HepG2 (cell line): ENCODE measurements around the gene DUSP15. TPM values are rescaled to one million over a fixed set of nuclear protein-coding genes. Genes with fewer than 3 reads are reported as not detected.

Experiments used
- ARID5B ChIP-seq: IDR thresholded peaks from 2 replicates; pipeline ENCODE4 v1.4.0; 2020; ENCODE audit warnings: mild to moderate bottlenecking, missing genetic modification reagents
- CCDC6 ChIP-seq: sonication (generic); formaldehyde crosslinking; IDR thresholded peaks from 2 replicates; pipeline ENCODE4 v1.8.1; 2022; ENCODE audit warnings: mild to moderate bottlenecking, missing genetic modification reagents, moderate library complexity
- EZH2 ChIP-seq: conservative IDR thresholded peaks from 2 replicates; pipeline ENCODE4 v1.6.1; 2012; ENCODE audit warnings: mild to moderate bottlenecking, low read depth, low read length, moderate library complexity
- MIXL1 ChIP-seq: IDR thresholded peaks from 2 replicates; pipeline ENCODE4 v1.6.1; 2016
- MLLT10 ChIP-seq: sonication (generic); formaldehyde crosslinking; IDR thresholded peaks from 2 replicates; pipeline ENCODE4 v1.4.0; 2020; ENCODE audit warnings: missing genetic modification reagents
- MTF2 ChIP-seq: sonication (generic); formaldehyde crosslinking; IDR thresholded peaks from 2 replicates; pipeline ENCODE4 v1.5.0; 2020; ENCODE audit warnings: missing genetic modification reagents, borderline replicate concordance
- NPAS2 ChIP-seq: sonication (generic); formaldehyde crosslinking; IDR thresholded peaks from 2 replicates; pipeline ENCODE4 v1.8.0; 2022; ENCODE audit warnings: mild to moderate bottlenecking, missing genetic modification reagents, borderline replicate concordance
- PCBP1 ChIP-seq: fragments of 200-400 bp; formaldehyde crosslinking; IDR thresholded peaks from 2 replicates; pipeline ENCODE4 v1.6.1; 2017; ENCODE audit warnings: mild to moderate bottlenecking, low read depth, low read length, borderline replicate concordance
- PHF21A ChIP-seq: sonication (generic); formaldehyde crosslinking; IDR thresholded peaks from 2 replicates; pipeline ENCODE4 v1.5.0; 2020; ENCODE audit warnings: mild to moderate bottlenecking, missing genetic modification reagents
- PPARG ChIP-seq: conservative IDR thresholded peaks from 2 replicates; pipeline ENCODE4 v1.6.1; 2016; ENCODE audit warnings: missing biosample characterization, missing genetic modification reagents
- SAFB2 ChIP-seq: sonication (generic); formaldehyde crosslinking; IDR thresholded peaks from 2 replicates; pipeline ENCODE4 v1.5.1; 2020; ENCODE audit warnings: missing genetic modification reagents, low read depth, mild to moderate bottlenecking, borderline replicate concordance
- SALL1 ChIP-seq: sonication (generic); formaldehyde crosslinking; IDR thresholded peaks from 2 replicates; pipeline ENCODE4 v1.8.0; 2022; ENCODE audit warnings: mild to moderate bottlenecking, missing genetic modification reagents
- SIX1 ChIP-seq: sonication (generic); formaldehyde crosslinking; IDR thresholded peaks from 2 replicates; pipeline ENCODE4 v1.4.0; 2020; ENCODE audit warnings: missing genetic modification reagents, borderline replicate concordance
- USF2 ChIP-seq, 2 experiments: sonication (generic) in 1 of 2; formaldehyde crosslinking in 1 of 2; IDR thresholded peaks; 2 replicates each; pipeline versions ENCODE4 v1.5.1 to v1.6.1; 2011 to 2020; ENCODE audit warnings: borderline replicate concordance in 1 of 2, low read depth in 1 of 2, low read length in 1 of 2, mild to moderate bottlenecking in 1 of 2, missing genetic modification reagents in 1 of 2, moderate library complexity in 1 of 2
- ZNF138 ChIP-seq: sonication (generic); formaldehyde crosslinking; IDR thresholded peaks from 2 replicates; pipeline ENCODE4 v1.5.0; 2020; ENCODE audit warnings: mild to moderate bottlenecking, low read depth, missing genetic modification reagents
- ZNF460 ChIP-seq: sonication (generic); formaldehyde crosslinking; IDR thresholded peaks from 2 replicates; pipeline ENCODE4 v1.5.1; 2020; ENCODE audit warnings: missing genetic modification reagents, mild to moderate bottlenecking, borderline replicate concordance
- ZNF496 ChIP-seq: sonication (generic); formaldehyde crosslinking; IDR thresholded peaks from 2 replicates; pipeline ENCODE4 v1.8.1; 2023; ENCODE audit warnings: mild to moderate bottlenecking, moderate library complexity, missing genetic modification reagents; ENCODE audit not compliant: insufficient replicate concordance
- ZNF576 ChIP-seq: sonication (generic); formaldehyde crosslinking; IDR thresholded peaks from 2 replicates; pipeline ENCODE4 v1.4.0; 2020; ENCODE audit warnings: mild to moderate bottlenecking, missing genetic modification reagents
- ZNF577 ChIP-seq: sonication (generic); formaldehyde crosslinking; IDR thresholded peaks from 2 replicates; pipeline ENCODE4 v1.4.0; 2020; ENCODE audit warnings: mild to moderate bottlenecking, low read depth, missing genetic modification reagents, borderline replicate concordance
- ZUFSP ChIP-seq: sonication (generic); formaldehyde crosslinking; IDR thresholded peaks from 2 replicates; pipeline ENCODE4 v1.9.0; 2021; ENCODE audit warnings: missing genetic modification reagents, mild to moderate bottlenecking, borderline replicate concordance
- polyA plus RNA-seq, 8 experiments: library from polyadenylated mRNA; depleted of rRNA in 3 of 8; stranded (reverse) in 7 of 8; unstranded in 1 of 8; fragments of >200 nt; fragmentation: Illumina TruSeq in 4 of 8; extraction: Trizol in 4 of 8; gene quantifications; 2 replicates each; pipeline versions ENCODE4 v1.2.1 to v1.2.3, GENCODE V29; 2011 to 2016; ENCODE audit warnings: low read depth in 4 of 8, missing spikeins in 1 of 8, mixed read lengths in 1 of 8; ENCODE audit not compliant: insufficient read depth in 1 of 8
- total RNA-seq, 5 experiments: library from RNA; depleted of rRNA; stranded (reverse); fragments of >200 nt; fragmentation: Illumina TruSeq; extraction: Trizol; gene quantifications; 2 replicates each; pipeline ENCODE4 v1.2.3, GENCODE V29; 2016; ENCODE audit warnings: low read depth in 1 of 5

The DUSP15 gene
- total and polyA plus RNA-seq, 2 of the 13 experiments (the other 11 are each of a cell fraction or from before 2014, with no cell fraction given) = 0.17 to 0.93 TPM

DNA sequence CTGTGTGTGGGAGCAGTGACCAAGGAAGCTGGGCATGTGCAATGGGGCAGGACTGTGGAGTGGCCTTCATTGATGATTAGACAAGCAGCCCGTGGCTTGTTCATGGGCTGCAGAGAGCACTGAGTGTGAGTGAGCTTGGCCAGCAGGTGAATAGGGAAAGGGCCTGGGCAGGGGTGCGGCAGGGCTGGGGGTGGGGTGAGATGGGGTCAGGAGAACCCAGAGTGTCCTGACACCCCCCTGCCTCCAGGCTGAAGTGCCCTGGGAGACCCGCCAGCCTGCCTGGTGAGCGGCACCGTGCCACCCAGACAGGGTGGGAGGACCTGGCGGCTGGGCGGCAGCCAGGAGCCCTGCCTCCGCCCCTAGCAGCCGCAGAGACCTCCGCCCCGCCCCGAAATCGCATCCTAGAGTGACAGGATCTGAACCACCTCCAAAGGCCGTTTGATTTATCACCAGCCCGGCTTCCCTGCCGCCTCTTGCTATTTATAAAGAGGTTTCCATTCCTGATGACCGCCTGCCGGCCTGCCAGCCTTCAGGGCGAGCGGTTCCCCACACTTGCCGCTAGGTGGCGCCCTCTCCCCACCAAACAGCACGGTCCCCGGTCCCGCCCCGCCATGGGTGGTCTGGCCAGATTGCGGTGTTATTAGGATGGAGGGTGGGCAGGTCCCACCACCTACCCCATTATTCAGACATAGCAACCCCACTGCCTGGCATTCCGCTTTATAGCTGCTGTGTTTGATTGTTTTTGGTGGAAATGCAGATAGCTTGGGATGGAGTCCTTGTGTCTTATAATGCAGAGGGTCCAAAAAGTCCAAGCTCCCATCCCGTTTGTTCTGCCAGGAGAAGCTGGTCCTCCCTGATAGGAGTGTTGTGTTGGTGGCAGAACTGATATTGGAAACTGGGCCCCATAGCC lies 47.7 kb downstream of the DUSP15 start (continued):
- no peak for TF ChIP-seq PCBP1
- peak; percentile 91 for TF ChIP-seq MTF2 (CRISPR knock-in tag)
- TF ChIP-seq NPAS2 (CRISPR knock-in tag) = no peak
- TF ChIP-seq PHF21A (CRISPR knock-in tag) = no peak
- TF ChIP-seq SIX1 = no peak
- no peak for TF ChIP-seq MLLT10 (CRISPR knock-in tag)
- peak; percentile 91 for TF ChIP-seq ZNF576 (CRISPR knock-in tag)
- TF ChIP-seq ZNF577 (CRISPR knock-in tag) = no peak
- no peak for TF ChIP-seq USF2 (IDR thresholded peaks at IDR 0.05; ENCODE audit: low read depth, low read length)
- TF ChIP-seq USF2 (CRISPR knock-in tag; IDR thresholded peaks at IDR 0.05; ENCODE audit: borderline replicate concordance) = no peak
- 0 out of 2 replicates have a peak, but pooled peaks have one; percentile 13 for TF ChIP-seq PPARG (CRISPR knock-in tag)
- no peak for TF ChIP-seq ZUFSP (CRISPR knock-in tag)
- TF ChIP-seq SALL1 (CRISPR knock-in tag) = peak; percentile 47; the same call in 1 of the 2 replicates
- TF ChIP-seq MIXL1 (CRISPR knock-in tag) = 0 out of 2 replicates have a peak, but pooled peaks have one; percentile 21
- TF ChIP-seq ZNF138 (CRISPR knock-in tag) = 0 out of 2 replicates have a peak, but pooled peaks have one; percentile 55
- 0 out of 2 replicates have a peak, but pooled peaks have one; percentile 79 for TF ChIP-seq EZH2
- TF ChIP-seq ZNF460 (CRISPR knock-in tag) = no peak
- TF ChIP-seq CCDC6 (CRISPR knock-in tag) = no peak
- no peak for TF ChIP-seq SAFB2
- peak; percentile 41; the same call in 1 of the 2 replicates for TF ChIP-seq ARID5B (CRISPR knock-in tag)
- no peak for TF ChIP-seq ZNF496 (CRISPR knock-in tag)
